Measurements from ENCODE around the gene CORO6. TPM values are rescaled to one million over a fixed set of nuclear protein-coding genes. Genes with fewer than 3 reads are reported as not detected.

The CORO6 gene
- polyA plus RNA-seq, 2 of the 4 experiments (the other 2 are of a cell fraction) = 5.0 to 10.1 TPM

DNA sequence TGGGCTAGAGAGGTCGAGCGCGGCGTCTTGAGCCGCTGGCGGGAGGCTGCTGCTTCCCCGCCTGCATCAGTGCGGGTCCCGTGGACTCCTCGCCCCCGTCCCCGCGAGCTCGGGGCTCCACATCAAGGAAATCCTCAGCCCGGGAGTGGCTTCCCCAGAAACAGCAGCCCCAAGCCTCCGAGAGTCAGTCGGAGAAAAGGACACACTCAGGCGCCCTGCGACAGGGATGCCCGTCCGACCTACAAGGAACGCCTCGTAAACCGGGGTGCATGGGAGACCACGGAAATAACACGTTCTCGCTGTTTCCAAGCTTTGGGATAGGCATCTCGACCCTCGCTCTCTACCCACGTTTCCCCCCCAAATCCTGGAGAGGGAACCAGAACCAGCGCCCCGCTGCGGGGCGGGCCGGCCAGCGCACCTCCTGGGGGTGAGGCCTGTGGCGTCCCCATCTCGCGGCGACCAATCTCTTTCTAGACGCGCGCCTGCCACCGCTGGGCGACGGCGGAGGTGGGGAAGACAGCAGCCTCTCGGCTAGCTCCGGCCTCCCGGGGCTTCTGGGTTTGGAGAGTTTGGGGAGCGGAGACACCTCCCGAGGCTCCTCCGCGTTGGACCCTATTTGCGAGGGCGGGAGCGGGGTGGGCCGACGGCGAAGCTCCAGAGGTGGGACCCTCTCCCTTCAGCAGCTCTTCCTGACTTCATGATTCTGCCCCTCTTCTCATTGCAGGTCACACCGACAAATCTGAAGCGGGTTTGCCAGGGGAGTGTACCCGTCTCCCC is 55.0 kb downstream of the CORO6 start:
- ATAC-seq (peak; percentile 54 to 71), FAIRE-seq (no peak), DNase-seq (ENCODE audit: low read depth in 1 of 2, low spot score in 1 of 2) (peak; percentile 85 to 90)
- CTCF ChIA-PET = interaction anchor here (1.0 to 24.0 kb wide), 15 partner anchors 9 to 215 kb away, joined by 3 to 474 read pairs (median 4); partner anchors contain the start of genes ANKRD13B and CORO6
- peak overlapping the region; percentile 62 for H3K4me3 ChIP-seq
- peak overlapping the region; percentile 92 to 94 for H3K27ac ChIP-seq
- H3K4me2 ChIP-seq = peak overlapping the region; percentile 83
- 1% methylated on average over 45 of the region's 63 CpGs for WGBS (ENCODE audit: missing lambda C conversion rate)
- POLR2A ChIA-PET = interaction anchor here (0.7 to 4.0 kb wide), 8 partner anchors 9 to 274 kb away, joined by 3 to 21 read pairs (median 4); partner anchors contain the start of genes ANKRD13B and NUFIP2
- no peaks in the 10 kb centered on the region for H3K9me3 ChIP-seq
- H3K4me1 ChIP-seq = peaks cover 20% of the 10 kb centered on the region
- TF ChIP-seq, protein P1, sequence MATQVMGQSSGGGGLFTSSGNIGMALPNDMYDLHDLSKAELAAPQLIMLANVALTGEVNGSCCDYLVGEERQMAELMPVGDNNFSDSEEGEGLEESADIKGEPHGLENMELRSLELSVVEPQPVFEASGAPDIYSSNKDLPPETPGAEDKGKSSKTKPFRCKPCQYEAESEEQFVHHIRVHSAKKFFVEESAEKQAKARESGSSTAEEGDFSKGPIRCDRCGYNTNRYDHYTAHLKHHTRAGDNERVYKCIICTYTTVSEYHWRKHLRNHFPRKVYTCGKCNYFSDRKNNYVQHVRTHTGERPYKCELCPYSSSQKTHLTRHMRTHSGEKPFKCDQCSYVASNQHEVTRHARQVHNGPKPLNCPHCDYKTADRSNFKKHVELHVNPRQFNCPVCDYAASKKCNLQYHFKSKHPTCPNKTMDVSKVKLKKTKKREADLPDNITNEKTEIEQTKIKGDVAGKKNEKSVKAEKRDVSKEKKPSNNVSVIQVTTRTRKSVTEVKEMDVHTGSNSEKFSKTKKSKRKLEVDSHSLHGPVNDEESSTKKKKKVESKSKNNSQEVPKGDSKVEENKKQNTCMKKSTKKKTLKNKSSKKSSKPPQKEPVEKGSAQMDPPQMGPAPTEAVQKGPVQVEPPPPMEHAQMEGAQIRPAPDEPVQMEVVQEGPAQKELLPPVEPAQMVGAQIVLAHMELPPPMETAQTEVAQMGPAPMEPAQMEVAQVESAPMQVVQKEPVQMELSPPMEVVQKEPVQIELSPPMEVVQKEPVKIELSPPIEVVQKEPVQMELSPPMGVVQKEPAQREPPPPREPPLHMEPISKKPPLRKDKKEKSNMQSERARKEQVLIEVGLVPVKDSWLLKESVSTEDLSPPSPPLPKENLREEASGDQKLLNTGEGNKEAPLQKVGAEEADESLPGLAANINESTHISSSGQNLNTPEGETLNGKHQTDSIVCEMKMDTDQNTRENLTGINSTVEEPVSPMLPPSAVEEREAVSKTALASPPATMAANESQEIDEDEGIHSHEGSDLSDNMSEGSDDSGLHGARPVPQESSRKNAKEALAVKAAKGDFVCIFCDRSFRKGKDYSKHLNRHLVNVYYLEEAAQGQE (IDR thresholded peaks at IDR 0.05) = no peak
- TF ChIP-seq HEYL (CRISPR knock-in tag; IDR thresholded peaks at IDR 0.05) = no peak
- no peak for TF ChIP-seq ZFP36 (IDR thresholded peaks at IDR 0.05; ENCODE audit: borderline replicate concordance, partially characterized antibody)
- TF ChIP-seq CBX2 (IDR thresholded peaks at IDR 0.05; ENCODE audit: borderline replicate concordance, low read depth) = no peak
- TF ChIP-seq, protein P2, sequence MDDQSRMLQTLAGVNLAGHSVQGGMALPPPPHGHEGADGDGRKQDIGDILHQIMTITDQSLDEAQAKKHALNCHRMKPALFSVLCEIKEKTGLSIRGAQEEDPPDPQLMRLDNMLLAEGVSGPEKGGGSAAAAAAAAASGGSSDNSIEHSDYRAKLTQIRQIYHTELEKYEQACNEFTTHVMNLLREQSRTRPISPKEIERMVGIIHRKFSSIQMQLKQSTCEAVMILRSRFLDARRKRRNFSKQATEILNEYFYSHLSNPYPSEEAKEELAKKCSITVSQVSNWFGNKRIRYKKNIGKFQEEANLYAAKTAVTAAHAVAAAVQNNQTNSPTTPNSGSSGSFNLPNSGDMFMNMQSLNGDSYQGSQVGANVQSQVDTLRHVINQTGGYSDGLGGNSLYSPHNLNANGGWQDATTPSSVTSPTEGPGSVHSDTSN (IDR thresholded peaks at IDR 0.05) = no peak
- no peak for TF ChIP-seq MAZ (IDR thresholded peaks at IDR 0.05; ENCODE audit: borderline replicate concordance, low read depth, low read length)
- no peak for TF ChIP-seq FOSL2 (IDR thresholded peaks at IDR 0.05)
- TF ChIP-seq FOSL2 (CRISPR knock-in tag; IDR thresholded peaks at IDR 0.05) = no peak
- no peak for TF ChIP-seq TP53 (CRISPR knock-in tag; IDR thresholded peaks at IDR 0.05)
- TF ChIP-seq POLR2A (IDR thresholded peaks at IDR 0.05; ENCODE audit: low read length) = 0 out of 2 replicates have a peak, but pooled peaks have one; percentile 14
- TF ChIP-seq SREBF2 (IDR thresholded peaks at IDR 0.05) = no peak
- no peak for TF ChIP-seq KDM5A (IDR thresholded peaks at IDR 0.05)
- 0 out of 3 replicates have a peak, but pooled peaks have one; percentile 18 for TF ChIP-seq SMC3 (IDR thresholded peaks at IDR 0.05)
- TF ChIP-seq ZNF302 (CRISPR knock-in tag; IDR thresholded peaks at IDR 0.05) = no peak
- TF ChIP-seq RNF2 (IDR thresholded peaks at IDR 0.05; ENCODE audit: borderline replicate concordance, low read depth) = peak; percentile 47; the same call in 1 of the 2 replicates
- no peak for TF ChIP-seq ZSCAN20 (CRISPR knock-in tag; IDR thresholded peaks at IDR 0.05)
- no peak for TF ChIP-seq POLR2AphosphoS2 (conservative IDR thresholded peaks at IDR 0.05; ENCODE audit: low read length)
- peak in 1 of 2 experiments; percentile 35; a peak in 1 of 5 replicates for TF ChIP-seq RAD21 (conservative IDR thresholded peaks at IDR 0.05 in 1 of 2, IDR thresholded peaks at IDR 0.05 in 1 of 2)
- no peak for TF ChIP-seq GATA3 (IDR thresholded peaks at IDR 0.05; ENCODE audit: borderline replicate concordance)
- TF ChIP-seq RCOR1 (IDR thresholded peaks at IDR 0.05; ENCODE audit: low read depth, low read length) = no peak
- TF ChIP-seq, protein P3, sequence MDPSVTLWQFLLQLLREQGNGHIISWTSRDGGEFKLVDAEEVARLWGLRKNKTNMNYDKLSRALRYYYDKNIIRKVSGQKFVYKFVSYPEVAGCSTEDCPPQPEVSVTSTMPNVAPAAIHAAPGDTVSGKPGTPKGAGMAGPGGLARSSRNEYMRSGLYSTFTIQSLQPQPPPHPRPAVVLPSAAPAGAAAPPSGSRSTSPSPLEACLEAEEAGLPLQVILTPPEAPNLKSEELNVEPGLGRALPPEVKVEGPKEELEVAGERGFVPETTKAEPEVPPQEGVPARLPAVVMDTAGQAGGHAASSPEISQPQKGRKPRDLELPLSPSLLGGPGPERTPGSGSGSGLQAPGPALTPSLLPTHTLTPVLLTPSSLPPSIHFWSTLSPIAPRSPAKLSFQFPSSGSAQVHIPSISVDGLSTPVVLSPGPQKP (IDR thresholded peaks at IDR 0.05; ENCODE audit: low read depth, low read length) = no peak
- TF ChIP-seq, protein P4, sequence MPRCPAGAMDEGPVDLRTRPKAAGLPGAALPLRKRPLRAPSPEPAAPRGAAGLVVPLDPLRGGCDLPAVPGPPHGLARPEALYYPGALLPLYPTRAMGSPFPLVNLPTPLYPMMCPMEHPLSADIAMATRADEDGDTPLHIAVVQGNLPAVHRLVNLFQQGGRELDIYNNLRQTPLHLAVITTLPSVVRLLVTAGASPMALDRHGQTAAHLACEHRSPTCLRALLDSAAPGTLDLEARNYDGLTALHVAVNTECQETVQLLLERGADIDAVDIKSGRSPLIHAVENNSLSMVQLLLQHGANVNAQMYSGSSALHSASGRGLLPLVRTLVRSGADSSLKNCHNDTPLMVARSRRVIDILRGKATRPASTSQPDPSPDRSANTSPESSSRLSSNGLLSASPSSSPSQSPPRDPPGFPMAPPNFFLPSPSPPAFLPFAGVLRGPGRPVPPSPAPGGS (IDR thresholded peaks at IDR 0.05) = 0 out of 3 replicates have a peak, but pooled peaks have one; percentile 2
- TF ChIP-seq, protein P5, sequence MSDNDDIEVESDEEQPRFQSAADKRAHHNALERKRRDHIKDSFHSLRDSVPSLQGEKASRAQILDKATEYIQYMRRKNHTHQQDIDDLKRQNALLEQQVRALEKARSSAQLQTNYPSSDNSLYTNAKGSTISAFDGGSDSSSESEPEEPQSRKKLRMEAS (IDR thresholded peaks at IDR 0.05) = peak; percentile 48
- no peak for TF ChIP-seq HOXB5 (CRISPR knock-in tag; IDR thresholded peaks at IDR 0.05)
- TF ChIP-seq MYC (IDR thresholded peaks at IDR 0.05; ENCODE audit: borderline replicate concordance, low read length) = no peak
- TF ChIP-seq ESRRA (IDR thresholded peaks at IDR 0.05; ENCODE audit: borderline replicate concordance, low read length) = no peak
- TF ChIP-seq CHD4 (IDR thresholded peaks at IDR 0.05; ENCODE audit: borderline replicate concordance) = no peak
- no peak for TF ChIP-seq CEBPB (IDR thresholded peaks at IDR 0.05)
- no peak for TF ChIP-seq RARB (CRISPR knock-in tag; IDR thresholded peaks at IDR 0.05)
- TF ChIP-seq, protein P6, sequence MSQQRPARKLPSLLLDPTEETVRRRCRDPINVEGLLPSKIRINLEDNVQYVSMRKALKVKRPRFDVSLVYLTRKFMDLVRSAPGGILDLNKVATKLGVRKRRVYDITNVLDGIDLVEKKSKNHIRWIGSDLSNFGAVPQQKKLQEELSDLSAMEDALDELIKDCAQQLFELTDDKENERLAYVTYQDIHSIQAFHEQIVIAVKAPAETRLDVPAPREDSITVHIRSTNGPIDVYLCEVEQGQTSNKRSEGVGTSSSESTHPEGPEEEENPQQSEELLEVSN (IDR thresholded peaks at IDR 0.05; ENCODE audit: borderline replicate concordance, low read depth) = no peak
- no peak for TF ChIP-seq MAFK (IDR thresholded peaks at IDR 0.05; ENCODE audit: partially characterized antibody)
- TF ChIP-seq, protein P7, sequence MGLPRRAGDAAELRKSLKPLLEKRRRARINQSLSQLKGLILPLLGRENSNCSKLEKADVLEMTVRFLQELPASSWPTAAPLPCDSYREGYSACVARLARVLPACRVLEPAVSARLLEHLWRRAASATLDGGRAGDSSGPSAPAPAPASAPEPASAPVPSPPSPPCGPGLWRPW (IDR thresholded peaks at IDR 0.05) = no peak
- TF ChIP-seq FOSB (CRISPR knock-in tag; IDR thresholded peaks at IDR 0.05) = no peak

All from A549 (cell line).